SU-DHL-6 (cell line): ENCODE measurements around the gene EREG.

Experiments used
- CTCF ChIP-seq: fragments of 200-600 bp; sonication (generic); IDR thresholded peaks from one replicate; pipeline ENCODE4 v1.5.1; 2017; ENCODE audit warnings: antibody characterized with exemption, mild to moderate bottlenecking, low read length, moderate library complexity; ENCODE audit not compliant: insufficient read depth, poor library complexity, severe bottlenecking
- EZH2phosphoT487 ChIP-seq: fragments of 200-600 bp; sonication (generic), shearing (Covaris generic); conservative IDR thresholded peaks from 2 replicates; pipeline ENCODE4 v1.6.1; 2018; ENCODE audit warnings: mild to moderate bottlenecking, antibody characterized with exemption, low read length, moderate library complexity, mixed read lengths

- TF ChIP-seq CTCF (no peak), EZH2phosphoT487 (no peak)
Measured at GRCh38 chr4:74386159-74386558, 21.2 kb downstream of the EREG start.
